ENCODE results near the gene PTGER3. TPM values are rescaled to one million over a fixed set of nuclear protein-coding genes. Genes with fewer than 3 reads are reported as not detected.

PTGER3 gene
- total and polyA plus RNA-seq, 2 experiments from 2014 or later: 0.45 to 1.6 TPM

DNA sequence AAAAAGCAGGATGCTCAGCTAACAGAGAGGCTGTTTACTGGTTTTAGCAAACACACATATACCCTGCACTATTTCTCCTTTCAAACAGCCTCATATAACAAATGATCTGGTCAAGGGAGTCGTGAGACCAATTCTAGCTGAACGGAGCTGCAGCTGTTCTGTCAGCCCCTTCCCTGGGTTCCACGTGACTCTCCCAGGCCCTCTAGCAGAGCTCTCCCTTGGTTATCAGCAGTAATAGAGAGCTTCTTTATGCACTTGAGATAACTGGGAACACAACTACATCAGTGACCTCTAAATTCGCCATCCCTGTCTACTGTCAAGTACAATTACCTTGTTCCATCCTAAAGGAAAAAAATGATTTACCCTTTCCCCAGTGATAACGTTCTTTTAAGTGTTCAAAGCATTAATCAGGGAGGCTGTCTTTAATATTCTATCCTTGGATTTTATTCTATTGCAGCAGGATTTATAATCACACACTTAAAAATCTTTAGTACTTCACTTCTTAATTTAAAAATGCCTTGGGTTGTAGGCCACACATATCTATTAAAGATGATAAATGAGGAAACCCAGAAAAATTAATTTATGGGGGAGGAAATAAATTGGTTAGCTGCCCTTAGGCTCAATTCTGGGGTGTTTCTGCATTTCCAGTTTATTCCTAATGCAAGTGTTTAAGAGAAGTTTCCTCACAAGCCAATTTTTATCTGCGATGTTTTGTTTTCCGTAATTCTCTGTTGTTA is 28.2 kb downstream of the PTGER3 start (continued):
- TF ChIP-seq, protein P1, sequence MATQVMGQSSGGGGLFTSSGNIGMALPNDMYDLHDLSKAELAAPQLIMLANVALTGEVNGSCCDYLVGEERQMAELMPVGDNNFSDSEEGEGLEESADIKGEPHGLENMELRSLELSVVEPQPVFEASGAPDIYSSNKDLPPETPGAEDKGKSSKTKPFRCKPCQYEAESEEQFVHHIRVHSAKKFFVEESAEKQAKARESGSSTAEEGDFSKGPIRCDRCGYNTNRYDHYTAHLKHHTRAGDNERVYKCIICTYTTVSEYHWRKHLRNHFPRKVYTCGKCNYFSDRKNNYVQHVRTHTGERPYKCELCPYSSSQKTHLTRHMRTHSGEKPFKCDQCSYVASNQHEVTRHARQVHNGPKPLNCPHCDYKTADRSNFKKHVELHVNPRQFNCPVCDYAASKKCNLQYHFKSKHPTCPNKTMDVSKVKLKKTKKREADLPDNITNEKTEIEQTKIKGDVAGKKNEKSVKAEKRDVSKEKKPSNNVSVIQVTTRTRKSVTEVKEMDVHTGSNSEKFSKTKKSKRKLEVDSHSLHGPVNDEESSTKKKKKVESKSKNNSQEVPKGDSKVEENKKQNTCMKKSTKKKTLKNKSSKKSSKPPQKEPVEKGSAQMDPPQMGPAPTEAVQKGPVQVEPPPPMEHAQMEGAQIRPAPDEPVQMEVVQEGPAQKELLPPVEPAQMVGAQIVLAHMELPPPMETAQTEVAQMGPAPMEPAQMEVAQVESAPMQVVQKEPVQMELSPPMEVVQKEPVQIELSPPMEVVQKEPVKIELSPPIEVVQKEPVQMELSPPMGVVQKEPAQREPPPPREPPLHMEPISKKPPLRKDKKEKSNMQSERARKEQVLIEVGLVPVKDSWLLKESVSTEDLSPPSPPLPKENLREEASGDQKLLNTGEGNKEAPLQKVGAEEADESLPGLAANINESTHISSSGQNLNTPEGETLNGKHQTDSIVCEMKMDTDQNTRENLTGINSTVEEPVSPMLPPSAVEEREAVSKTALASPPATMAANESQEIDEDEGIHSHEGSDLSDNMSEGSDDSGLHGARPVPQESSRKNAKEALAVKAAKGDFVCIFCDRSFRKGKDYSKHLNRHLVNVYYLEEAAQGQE (IDR thresholded peaks at IDR 0.05; ENCODE audit: unreplicated experiment): no peak
- no peak for TF ChIP-seq ZNF331 (CRISPR knock-in tag; IDR thresholded peaks at IDR 0.05; ENCODE audit: low read depth)
- TF ChIP-seq NANOG (IDR thresholded peaks at IDR 0.05; ENCODE audit: borderline replicate concordance): no peak

DNA sequence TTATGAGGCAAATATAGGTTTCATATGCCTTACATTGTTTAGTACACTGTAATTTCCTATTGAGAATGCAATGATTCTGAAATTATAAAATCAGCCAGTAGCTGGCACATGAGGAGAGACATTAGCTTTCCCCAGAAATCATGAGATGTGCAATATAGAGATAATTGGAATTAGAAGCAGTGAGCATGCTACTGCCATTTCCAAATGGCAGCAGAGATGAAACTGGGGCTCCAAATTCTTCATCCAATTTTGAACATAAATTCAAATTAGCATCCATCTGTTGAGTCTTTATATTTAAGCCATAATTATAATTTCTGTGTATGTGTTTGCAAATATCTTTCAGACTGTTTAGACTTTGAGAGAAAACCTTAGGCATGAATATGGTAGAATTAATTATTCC is 28.8 kb downstream of the PTGER3 start:
- Mint-ChIP-seq H3K36me3 (ENCODE audit: low read depth) (no peaks in the 10 kb centered on the region), H3K27me3 (ENCODE audit: insufficient read depth, low read depth, poor library complexity) (no peaks in the 10 kb centered on the region), H3K9me3 (no peaks in the 10 kb centered on the region), H3K4me1 (no peaks in the 10 kb centered on the region), H3K4me3 (no peak overlapping the region), H3K27ac (no peak overlapping the region)
- no peak overlapping the region for H2AFZ ChIP-seq
- no peaks in the 10 kb centered on the region for H3K4me1 ChIP-seq (ENCODE audit: insufficient read depth)
- DNase-seq (ENCODE audit: low spot score) (no peak), ATAC-seq (no peak)
- no peaks in the 10 kb centered on the region for H3K79me2 ChIP-seq (replicated peaks; ENCODE audit: insufficient read depth)
- H3K27me3 ChIP-seq (ENCODE audit: insufficient read depth): no peaks in the 10 kb centered on the region
- no peak overlapping the region for H3K4me3 ChIP-seq
- H3K36me3 ChIP-seq (ENCODE audit: insufficient read depth): no peaks in the 10 kb centered on the region
- H3F3A ChIP-seq (replicated peaks; ENCODE audit: low read depth): no peaks in the 10 kb centered on the region
- no peaks in the 10 kb centered on the region for H3K9me2 ChIP-seq (ENCODE audit: insufficient read depth)
- H3K27ac ChIP-seq (ENCODE audit: low read depth): no peak overlapping the region
- H4K20me1 ChIP-seq (replicated peaks; ENCODE audit: insufficient read depth): no peaks in the 10 kb centered on the region
- H3K4me2 ChIP-seq: no peak overlapping the region
- TF ChIP-seq, protein P2, sequence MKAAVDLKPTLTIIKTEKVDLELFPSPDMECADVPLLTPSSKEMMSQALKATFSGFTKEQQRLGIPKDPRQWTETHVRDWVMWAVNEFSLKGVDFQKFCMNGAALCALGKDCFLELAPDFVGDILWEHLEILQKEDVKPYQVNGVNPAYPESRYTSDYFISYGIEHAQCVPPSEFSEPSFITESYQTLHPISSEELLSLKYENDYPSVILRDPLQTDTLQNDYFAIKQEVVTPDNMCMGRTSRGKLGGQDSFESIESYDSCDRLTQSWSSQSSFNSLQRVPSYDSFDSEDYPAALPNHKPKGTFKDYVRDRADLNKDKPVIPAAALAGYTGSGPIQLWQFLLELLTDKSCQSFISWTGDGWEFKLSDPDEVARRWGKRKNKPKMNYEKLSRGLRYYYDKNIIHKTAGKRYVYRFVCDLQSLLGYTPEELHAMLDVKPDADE (IDR thresholded peaks at IDR 0.05): no peak
- TF ChIP-seq STAT1 (IDR thresholded peaks at IDR 0.05; ENCODE audit: unreplicated experiment) (no peak), NANOG (IDR thresholded peaks at IDR 0.05; ENCODE audit: borderline replicate concordance) (no peak), EZH2phosphoT487 (IDR thresholded peaks at IDR 0.05; ENCODE audit: unreplicated experiment) (no peak), POLR2AphosphoS5 (IDR thresholded peaks at IDR 0.05; ENCODE audit: low read depth) (no peak), JUNB (IDR thresholded peaks at IDR 0.05; ENCODE audit: unreplicated experiment) (no peak), CTCF (conservative IDR thresholded peaks at IDR 0.05; ENCODE audit: low read depth in 2 of 2) (no peak), CREB1 (CRISPR knock-in tag; IDR thresholded peaks at IDR 0.05; ENCODE audit: low read depth) (no peak), ZNF331 (CRISPR knock-in tag; IDR thresholded peaks at IDR 0.05; ENCODE audit: low read depth) (no peak)
- TF ChIP-seq, protein P3, sequence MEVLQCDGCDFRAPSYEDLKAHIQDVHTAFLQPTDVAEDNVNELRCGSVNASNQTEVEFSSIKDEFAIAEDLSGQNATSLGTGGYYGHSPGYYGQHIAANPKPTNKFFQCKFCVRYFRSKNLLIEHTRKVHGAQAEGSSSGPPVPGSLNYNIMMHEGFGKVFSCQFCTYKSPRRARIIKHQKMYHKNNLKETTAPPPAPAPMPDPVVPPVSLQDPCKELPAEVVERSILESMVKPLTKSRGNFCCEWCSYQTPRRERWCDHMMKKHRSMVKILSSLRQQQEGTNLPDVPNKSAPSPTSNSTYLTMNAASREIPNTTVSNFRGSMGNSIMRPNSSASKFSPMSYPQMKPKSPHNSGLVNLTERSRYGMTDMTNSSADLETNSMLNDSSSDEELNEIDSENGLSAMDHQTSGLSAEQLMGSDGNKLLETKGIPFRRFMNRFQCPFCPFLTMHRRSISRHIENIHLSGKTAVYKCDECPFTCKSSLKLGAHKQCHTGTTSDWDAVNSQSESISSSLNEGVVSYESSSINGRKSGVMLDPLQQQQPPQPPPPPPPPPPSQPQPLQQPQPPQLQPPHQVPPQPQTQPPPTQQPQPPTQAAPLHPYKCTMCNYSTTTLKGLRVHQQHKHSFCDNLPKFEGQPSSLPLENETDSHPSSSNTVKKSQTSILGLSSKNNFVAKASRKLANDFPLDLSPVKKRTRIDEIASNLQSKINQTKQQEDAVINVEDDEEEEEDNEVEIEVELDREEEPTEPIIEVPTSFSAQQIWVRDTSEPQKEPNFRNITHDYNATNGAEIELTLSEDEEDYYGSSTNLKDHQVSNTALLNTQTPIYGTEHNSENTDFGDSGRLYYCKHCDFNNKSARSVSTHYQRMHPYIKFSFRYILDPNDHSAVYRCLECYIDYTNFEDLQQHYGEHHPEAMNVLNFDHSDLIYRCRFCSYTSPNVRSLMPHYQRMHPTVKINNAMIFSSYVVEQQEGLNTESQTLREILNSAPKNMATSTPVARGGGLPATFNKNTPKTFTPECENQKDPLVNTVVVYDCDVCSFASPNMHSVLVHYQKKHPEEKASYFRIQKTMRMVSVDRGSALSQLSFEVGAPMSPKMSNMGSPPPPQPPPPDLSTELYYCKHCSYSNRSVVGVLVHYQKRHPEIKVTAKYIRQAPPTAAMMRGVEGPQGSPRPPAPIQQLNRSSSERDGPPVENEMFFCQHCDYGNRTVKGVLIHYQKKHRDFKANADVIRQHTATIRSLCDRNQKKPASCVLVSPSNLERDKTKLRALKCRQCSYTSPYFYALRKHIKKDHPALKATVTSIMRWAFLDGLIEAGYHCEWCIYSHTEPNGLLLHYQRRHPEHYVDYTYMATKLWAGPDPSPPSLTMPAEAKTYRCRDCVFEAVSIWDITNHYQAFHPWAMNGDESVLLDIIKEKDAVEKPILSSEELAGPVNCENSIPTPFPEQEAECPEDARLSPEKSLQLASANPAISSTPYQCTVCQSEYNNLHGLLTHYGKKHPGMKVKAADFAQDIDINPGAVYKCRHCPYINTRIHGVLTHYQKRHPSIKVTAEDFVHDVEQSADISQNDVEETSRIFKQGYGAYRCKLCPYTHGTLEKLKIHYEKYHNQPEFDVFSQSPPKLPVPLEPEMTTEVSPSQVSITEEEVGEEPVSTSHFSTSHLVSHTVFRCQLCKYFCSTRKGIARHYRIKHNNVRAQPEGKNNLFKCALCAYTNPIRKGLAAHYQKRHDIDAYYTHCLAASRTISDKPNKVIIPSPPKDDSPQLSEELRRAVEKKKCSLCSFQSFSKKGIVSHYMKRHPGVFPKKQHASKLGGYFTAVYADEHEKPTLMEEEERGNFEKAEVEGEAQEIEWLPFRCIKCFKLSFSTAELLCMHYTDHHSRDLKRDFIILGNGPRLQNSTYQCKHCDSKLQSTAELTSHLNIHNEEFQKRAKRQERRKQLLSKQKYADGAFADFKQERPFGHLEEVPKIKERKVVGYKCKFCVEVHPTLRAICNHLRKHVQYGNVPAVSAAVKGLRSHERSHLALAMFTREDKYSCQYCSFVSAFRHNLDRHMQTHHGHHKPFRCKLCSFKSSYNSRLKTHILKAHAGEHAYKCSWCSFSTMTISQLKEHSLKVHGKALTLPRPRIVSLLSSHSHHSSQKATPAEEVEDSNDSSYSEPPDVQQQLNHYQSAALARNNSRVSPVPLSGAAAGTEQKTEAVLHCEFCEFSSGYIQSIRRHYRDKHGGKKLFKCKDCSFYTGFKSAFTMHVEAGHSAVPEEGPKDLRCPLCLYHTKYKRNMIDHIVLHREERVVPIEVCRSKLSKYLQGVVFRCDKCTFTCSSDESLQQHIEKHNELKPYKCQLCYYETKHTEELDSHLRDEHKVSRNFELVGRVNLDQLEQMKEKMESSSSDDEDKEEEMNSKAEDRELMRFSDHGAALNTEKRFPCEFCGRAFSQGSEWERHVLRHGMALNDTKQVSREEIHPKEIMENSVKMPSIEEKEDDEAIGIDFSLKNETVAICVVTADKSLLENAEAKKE (CRISPR knock-in tag; IDR thresholded peaks at IDR 0.05): no peak

Measured in GM23338 (cell line).